Measurements from ENCODE around the gene SYT14.
"Not testable (repeated sequence)": the region's sequence is repeated elsewhere in the genome, so short reads cannot be mapped to it uniquely, and the experiment has no call there.

DNA sequence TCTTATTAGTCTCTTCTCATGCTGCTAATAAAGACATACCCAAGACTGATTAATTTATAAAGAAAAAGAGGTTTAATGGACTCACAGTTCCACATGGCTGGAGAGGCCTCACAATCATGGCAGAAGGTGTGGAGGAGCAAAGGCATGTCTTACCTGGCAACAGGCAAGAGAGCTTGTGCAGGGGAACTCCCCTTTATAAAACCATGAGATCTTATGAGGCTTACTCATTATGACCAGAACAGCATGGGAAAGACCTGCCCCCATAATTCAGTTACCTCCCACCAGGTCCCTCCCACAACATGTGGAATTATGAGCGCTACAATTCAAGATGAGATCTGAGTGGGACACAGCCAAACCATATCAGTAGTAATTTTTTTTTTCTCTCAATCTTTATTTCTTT lies 33.2 kb upstream of the SYT14 start:
- TF ChIP-seq, protein P1, sequence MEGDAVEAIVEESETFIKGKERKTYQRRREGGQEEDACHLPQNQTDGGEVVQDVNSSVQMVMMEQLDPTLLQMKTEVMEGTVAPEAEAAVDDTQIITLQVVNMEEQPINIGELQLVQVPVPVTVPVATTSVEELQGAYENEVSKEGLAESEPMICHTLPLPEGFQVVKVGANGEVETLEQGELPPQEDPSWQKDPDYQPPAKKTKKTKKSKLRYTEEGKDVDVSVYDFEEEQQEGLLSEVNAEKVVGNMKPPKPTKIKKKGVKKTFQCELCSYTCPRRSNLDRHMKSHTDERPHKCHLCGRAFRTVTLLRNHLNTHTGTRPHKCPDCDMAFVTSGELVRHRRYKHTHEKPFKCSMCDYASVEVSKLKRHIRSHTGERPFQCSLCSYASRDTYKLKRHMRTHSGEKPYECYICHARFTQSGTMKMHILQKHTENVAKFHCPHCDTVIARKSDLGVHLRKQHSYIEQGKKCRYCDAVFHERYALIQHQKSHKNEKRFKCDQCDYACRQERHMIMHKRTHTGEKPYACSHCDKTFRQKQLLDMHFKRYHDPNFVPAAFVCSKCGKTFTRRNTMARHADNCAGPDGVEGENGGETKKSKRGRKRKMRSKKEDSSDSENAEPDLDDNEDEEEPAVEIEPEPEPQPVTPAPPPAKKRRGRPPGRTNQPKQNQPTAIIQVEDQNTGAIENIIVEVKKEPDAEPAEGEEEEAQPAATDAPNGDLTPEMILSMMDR (IDR thresholded peaks at IDR 0.05; ENCODE audit: borderline replicate concordance, extremely low read depth, low read length, poor library complexity, severe bottlenecking): not testable (repeated sequence)
- TF ChIP-seq EZH2 (IDR thresholded peaks at IDR 0.05; ENCODE audit: borderline replicate concordance, low read depth, low read length, severe bottlenecking): not testable (repeated sequence)
